ENCODE data around the gene PDE4B.

Gene PDE4B

GRCh38 chr1:66353257-66353656 is 560.6 kb downstream of the PDE4B start:
- Histone ChIP-seq H3K27ac (ENCODE audit: low read depth, low read length) (no peak overlapping the region), H3K9ac (ENCODE audit: low read length) (no peak overlapping the region), H3K36me3 (ENCODE audit: control insufficient read depth, insufficient read depth, low read length) (no peaks in the 10 kb centered on the region), H3K27me3 (ENCODE audit: control insufficient read depth, insufficient read depth, low read length) (no peaks in the 10 kb centered on the region), H3K4me1 (ENCODE audit: control insufficient read depth, insufficient read depth, low read length) (no peaks in the 10 kb centered on the region), H3K4me3 (ENCODE audit: low read length) (no peak overlapping the region)

- Histone ChIP-seq H3K27ac (ENCODE audit: low read depth, low read length) (no peak overlapping the region), H3K4me3 (ENCODE audit: low read length) (no peak overlapping the region), H3K36me3 (ENCODE audit: control insufficient read depth, insufficient read depth, low read length) (no peaks in the 10 kb centered on the region), H3K27me3 (ENCODE audit: control insufficient read depth, insufficient read depth, low read length) (no peaks in the 10 kb centered on the region), H3K4me1 (ENCODE audit: control insufficient read depth, insufficient read depth, low read length) (no peaks in the 10 kb centered on the region), H3K9ac (ENCODE audit: low read length) (no peak overlapping the region)
Measured at GRCh38 chr1:66354311-66355201, 561.9 kb downstream of the PDE4B start.

- H3K4me1 ChIP-seq (ENCODE audit: control insufficient read depth, insufficient read depth, low read length) = peaks cover 2% of the 10 kb centered on the region
- no peak overlapping the region for H3K9ac ChIP-seq (ENCODE audit: low read length)
- H3K27ac ChIP-seq (ENCODE audit: low read depth, low read length) = no peak overlapping the region
- no peaks in the 10 kb centered on the region for H3K36me3 ChIP-seq (ENCODE audit: control insufficient read depth, insufficient read depth, low read length)
- H3K4me3 ChIP-seq (ENCODE audit: low read length) = no peak overlapping the region
- H3K27me3 ChIP-seq (ENCODE audit: control insufficient read depth, insufficient read depth, low read length) = no peaks in the 10 kb centered on the region
Measured at GRCh38 chr1:66355756-66356155, 563.1 kb downstream of the PDE4B start.

- no peak overlapping the region for H3K4me3 ChIP-seq (ENCODE audit: low read length)
- no peak overlapping the region for H3K9ac ChIP-seq (ENCODE audit: low read length)
- H3K27ac ChIP-seq (ENCODE audit: low read depth, low read length) = no peak overlapping the region
- no peaks in the 10 kb centered on the region for H3K27me3 ChIP-seq (ENCODE audit: control insufficient read depth, insufficient read depth, low read length)
- peaks cover 2% of the 10 kb centered on the region for H3K4me1 ChIP-seq (ENCODE audit: control insufficient read depth, insufficient read depth, low read length)
- H3K36me3 ChIP-seq (ENCODE audit: control insufficient read depth, insufficient read depth, low read length) = no peaks in the 10 kb centered on the region
Measured at GRCh38 chr1:66356605-66357004, 563.9 kb downstream of the PDE4B start.

GRCh38 chr1:66357021-66357420 is 564.3 kb downstream of the PDE4B start:
- Histone ChIP-seq H3K27me3 (ENCODE audit: control insufficient read depth, insufficient read depth, low read length) (no peaks in the 10 kb centered on the region), H3K4me3 (ENCODE audit: low read length) (no peak overlapping the region), H3K9ac (ENCODE audit: low read length) (no peak overlapping the region), H3K27ac (ENCODE audit: low read depth, low read length) (no peak overlapping the region), H3K36me3 (ENCODE audit: control insufficient read depth, insufficient read depth, low read length) (no peaks in the 10 kb centered on the region), H3K4me1 (ENCODE audit: control insufficient read depth, insufficient read depth, low read length) (peaks cover 2% of the 10 kb centered on the region)

GRCh38 chr1:66357478-66358197 is 564.9 kb downstream of the PDE4B start:
- Histone ChIP-seq H3K27me3 (ENCODE audit: control insufficient read depth, insufficient read depth, low read length) (no peaks in the 10 kb centered on the region), H3K36me3 (ENCODE audit: control insufficient read depth, insufficient read depth, low read length) (no peaks in the 10 kb centered on the region), H3K4me1 (ENCODE audit: control insufficient read depth, insufficient read depth, low read length) (peaks cover 2% of the 10 kb centered on the region), H3K9ac (ENCODE audit: low read length) (no peak overlapping the region), H3K4me3 (ENCODE audit: low read length) (no peak overlapping the region), H3K27ac (ENCODE audit: low read depth, low read length) (no peak overlapping the region)

- H3K27me3 ChIP-seq (ENCODE audit: control insufficient read depth, insufficient read depth, low read length) = no peaks in the 10 kb centered on the region
- H3K4me3 ChIP-seq (ENCODE audit: low read length) = no peak overlapping the region
- H3K27ac ChIP-seq (ENCODE audit: low read depth, low read length) = no peak overlapping the region
- H3K36me3 ChIP-seq (ENCODE audit: control insufficient read depth, insufficient read depth, low read length) = peaks cover 4% of the 10 kb centered on the region
- peaks cover 2% of the 10 kb centered on the region for H3K4me1 ChIP-seq (ENCODE audit: control insufficient read depth, insufficient read depth, low read length)
- no peak overlapping the region for H3K9ac ChIP-seq (ENCODE audit: low read length)
Measured at GRCh38 chr1:66359269-66359668, 566.6 kb downstream of the PDE4B start.

GRCh38 chr1:66359815-66360214 is 567.1 kb downstream of the PDE4B start:
- Histone ChIP-seq H3K9ac (ENCODE audit: low read length) (no peak overlapping the region), H3K36me3 (ENCODE audit: control insufficient read depth, insufficient read depth, low read length) (peaks cover 4% of the 10 kb centered on the region), H3K4me3 (ENCODE audit: low read length) (no peak overlapping the region), H3K4me1 (ENCODE audit: control insufficient read depth, insufficient read depth, low read length) (peaks cover 2% of the 10 kb centered on the region), H3K27ac (ENCODE audit: low read depth, low read length) (no peak overlapping the region), H3K27me3 (ENCODE audit: control insufficient read depth, insufficient read depth, low read length) (no peaks in the 10 kb centered on the region)

- Histone ChIP-seq H3K36me3 (ENCODE audit: control insufficient read depth, insufficient read depth, low read length) (peaks cover 4% of the 10 kb centered on the region), H3K9ac (ENCODE audit: low read length) (no peak overlapping the region), H3K4me3 (ENCODE audit: low read length) (no peak overlapping the region), H3K4me1 (ENCODE audit: control insufficient read depth, insufficient read depth, low read length) (peaks cover 2% of the 10 kb centered on the region), H3K27me3 (ENCODE audit: control insufficient read depth, insufficient read depth, low read length) (no peaks in the 10 kb centered on the region), H3K27ac (ENCODE audit: low read depth, low read length) (no peak overlapping the region)
Measured at GRCh38 chr1:66360285-66360724, 567.6 kb downstream of the PDE4B start.

GRCh38 chr1:66364578-66365391 is 572.1 kb downstream of the PDE4B start:
- Histone ChIP-seq H3K27me3 (ENCODE audit: control insufficient read depth, insufficient read depth, low read length) (no peaks in the 10 kb centered on the region), H3K9ac (ENCODE audit: low read length) (no peak overlapping the region), H3K27ac (ENCODE audit: low read depth, low read length) (no peak overlapping the region), H3K36me3 (ENCODE audit: control insufficient read depth, insufficient read depth, low read length) (peaks cover 6% of the 10 kb centered on the region), H3K4me1 (ENCODE audit: control insufficient read depth, insufficient read depth, low read length) (peaks cover 2% of the 10 kb centered on the region), H3K4me3 (ENCODE audit: low read length) (no peak overlapping the region)

GRCh38 chr1:66365635-66366034 is 572.9 kb downstream of the PDE4B start:
- no peak overlapping the region for H3K9ac ChIP-seq (ENCODE audit: low read length)

GRCh38 chr1:66366634-66367033 is 573.9 kb downstream of the PDE4B start:
- peaks cover 2% of the 10 kb centered on the region for H3K4me1 ChIP-seq (ENCODE audit: control insufficient read depth, insufficient read depth, low read length)
- H3K9ac ChIP-seq (ENCODE audit: low read length) = no peak overlapping the region
- no peaks in the 10 kb centered on the region for H3K27me3 ChIP-seq (ENCODE audit: control insufficient read depth, insufficient read depth, low read length)
- peaks cover 8% of the 10 kb centered on the region for H3K36me3 ChIP-seq (ENCODE audit: control insufficient read depth, insufficient read depth, low read length)
- no peak overlapping the region for H3K27ac ChIP-seq (ENCODE audit: low read depth, low read length)
- no peak overlapping the region for H3K4me3 ChIP-seq (ENCODE audit: low read length)

More at GRCh38 chr1:66365635-66366034, 572.9 kb downstream of the PDE4B start:
- Histone ChIP-seq H3K4me1 (ENCODE audit: control insufficient read depth, insufficient read depth, low read length) (no peaks in the 10 kb centered on the region), H3K36me3 (ENCODE audit: control insufficient read depth, insufficient read depth, low read length) (peaks cover 8% of the 10 kb centered on the region), H3K27ac (ENCODE audit: low read depth, low read length) (no peak overlapping the region), H3K27me3 (ENCODE audit: control insufficient read depth, insufficient read depth, low read length) (no peaks in the 10 kb centered on the region), H3K4me3 (ENCODE audit: low read length) (no peak overlapping the region)

All from rectal smooth muscle tissue (tissue), 1 donor.